Measurements from ENCODE around the gene DLG2.

DNA sequence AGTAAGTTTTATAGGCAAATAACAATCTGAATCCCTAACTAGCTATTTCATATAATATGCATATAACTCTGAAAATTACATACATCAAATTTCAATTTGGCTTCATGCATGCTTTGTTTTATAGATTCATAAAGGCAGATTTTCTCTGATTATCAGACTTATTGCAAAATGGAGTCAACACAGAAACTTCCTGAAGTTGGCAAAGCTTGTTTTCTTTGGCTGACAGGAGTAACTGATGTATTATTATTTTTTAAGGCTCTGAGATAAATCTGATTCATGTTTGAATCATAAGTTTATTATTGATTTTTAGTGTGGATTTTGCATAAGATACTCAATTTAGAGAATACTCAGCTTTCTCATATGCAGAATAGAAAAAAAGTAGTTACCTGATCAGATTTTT, 1984.6 kb downstream of the DLG2 start:
- TF ChIP-seq, protein P1, sequence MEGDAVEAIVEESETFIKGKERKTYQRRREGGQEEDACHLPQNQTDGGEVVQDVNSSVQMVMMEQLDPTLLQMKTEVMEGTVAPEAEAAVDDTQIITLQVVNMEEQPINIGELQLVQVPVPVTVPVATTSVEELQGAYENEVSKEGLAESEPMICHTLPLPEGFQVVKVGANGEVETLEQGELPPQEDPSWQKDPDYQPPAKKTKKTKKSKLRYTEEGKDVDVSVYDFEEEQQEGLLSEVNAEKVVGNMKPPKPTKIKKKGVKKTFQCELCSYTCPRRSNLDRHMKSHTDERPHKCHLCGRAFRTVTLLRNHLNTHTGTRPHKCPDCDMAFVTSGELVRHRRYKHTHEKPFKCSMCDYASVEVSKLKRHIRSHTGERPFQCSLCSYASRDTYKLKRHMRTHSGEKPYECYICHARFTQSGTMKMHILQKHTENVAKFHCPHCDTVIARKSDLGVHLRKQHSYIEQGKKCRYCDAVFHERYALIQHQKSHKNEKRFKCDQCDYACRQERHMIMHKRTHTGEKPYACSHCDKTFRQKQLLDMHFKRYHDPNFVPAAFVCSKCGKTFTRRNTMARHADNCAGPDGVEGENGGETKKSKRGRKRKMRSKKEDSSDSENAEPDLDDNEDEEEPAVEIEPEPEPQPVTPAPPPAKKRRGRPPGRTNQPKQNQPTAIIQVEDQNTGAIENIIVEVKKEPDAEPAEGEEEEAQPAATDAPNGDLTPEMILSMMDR (IDR thresholded peaks at IDR 0.05; ENCODE audit: low read depth, low read length, missing input control), result no peak
- TF ChIP-seq REST (IDR thresholded peaks at IDR 0.05) (no peak), HNF4A (conservative IDR thresholded peaks at IDR 0.05) (no peak), RAD21 (IDR thresholded peaks at IDR 0.05) (no peak), EGR1 (IDR thresholded peaks at IDR 0.05; ENCODE audit: low read depth in 2 of 2) (no peak)
- TF ChIP-seq, protein P2, sequence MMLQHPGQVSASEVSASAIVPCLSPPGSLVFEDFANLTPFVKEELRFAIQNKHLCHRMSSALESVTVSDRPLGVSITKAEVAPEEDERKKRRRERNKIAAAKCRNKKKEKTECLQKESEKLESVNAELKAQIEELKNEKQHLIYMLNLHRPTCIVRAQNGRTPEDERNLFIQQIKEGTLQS (IDR thresholded peaks at IDR 0.05), result no peak
